ENCODE results near the gene TSPAN5. TPM values are rescaled to one million over a fixed set of nuclear protein-coding genes. Genes with fewer than 3 reads are reported as not detected.

Gene TSPAN5
- total and polyA plus RNA-seq, 2 of the 4 experiments (the other 2 are of a cell fraction): 64.8 to 79.6 TPM

DNA sequence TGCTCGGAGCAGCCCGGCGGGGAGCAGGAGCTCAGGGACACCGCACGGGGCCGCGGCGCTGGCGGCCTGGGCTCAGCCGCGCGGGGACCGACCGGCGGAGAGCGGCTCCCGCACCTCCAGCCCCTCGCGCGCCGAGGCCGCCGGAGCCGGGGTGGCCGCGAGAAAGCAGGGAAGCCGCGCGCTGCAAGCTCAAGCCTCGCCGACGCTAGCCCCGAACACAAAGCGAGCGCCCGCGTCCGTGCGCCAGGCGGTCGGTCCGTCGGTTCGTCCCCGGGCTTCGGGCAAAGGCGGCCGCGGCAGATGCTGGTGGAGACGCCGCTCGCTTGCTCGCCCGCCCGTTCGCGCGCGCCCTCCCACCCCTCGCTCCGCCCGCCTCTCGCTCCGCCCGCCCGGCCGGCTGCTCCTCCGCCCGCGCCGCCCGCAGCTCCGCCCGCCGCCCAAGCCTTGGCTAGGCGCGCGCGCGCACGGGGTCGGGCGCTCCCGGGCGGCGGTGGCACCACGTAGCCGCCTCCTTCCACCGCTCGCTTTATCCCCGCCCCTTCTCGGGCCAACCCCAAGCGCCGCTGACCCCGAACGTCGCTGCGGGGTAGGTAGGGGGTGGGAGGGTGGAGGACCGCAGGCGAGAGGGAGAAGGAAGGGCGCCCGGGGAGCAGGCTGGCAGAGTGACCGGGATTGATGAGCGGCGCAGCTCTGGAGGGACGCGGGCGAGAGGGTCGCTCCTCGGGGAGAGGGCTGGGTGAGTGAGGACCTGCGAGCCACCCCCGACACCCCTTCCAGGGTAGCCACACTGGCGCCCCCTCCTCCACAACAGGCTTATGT is at the start of gene TSPAN5 (continued):
- TF ChIP-seq, protein P1, sequence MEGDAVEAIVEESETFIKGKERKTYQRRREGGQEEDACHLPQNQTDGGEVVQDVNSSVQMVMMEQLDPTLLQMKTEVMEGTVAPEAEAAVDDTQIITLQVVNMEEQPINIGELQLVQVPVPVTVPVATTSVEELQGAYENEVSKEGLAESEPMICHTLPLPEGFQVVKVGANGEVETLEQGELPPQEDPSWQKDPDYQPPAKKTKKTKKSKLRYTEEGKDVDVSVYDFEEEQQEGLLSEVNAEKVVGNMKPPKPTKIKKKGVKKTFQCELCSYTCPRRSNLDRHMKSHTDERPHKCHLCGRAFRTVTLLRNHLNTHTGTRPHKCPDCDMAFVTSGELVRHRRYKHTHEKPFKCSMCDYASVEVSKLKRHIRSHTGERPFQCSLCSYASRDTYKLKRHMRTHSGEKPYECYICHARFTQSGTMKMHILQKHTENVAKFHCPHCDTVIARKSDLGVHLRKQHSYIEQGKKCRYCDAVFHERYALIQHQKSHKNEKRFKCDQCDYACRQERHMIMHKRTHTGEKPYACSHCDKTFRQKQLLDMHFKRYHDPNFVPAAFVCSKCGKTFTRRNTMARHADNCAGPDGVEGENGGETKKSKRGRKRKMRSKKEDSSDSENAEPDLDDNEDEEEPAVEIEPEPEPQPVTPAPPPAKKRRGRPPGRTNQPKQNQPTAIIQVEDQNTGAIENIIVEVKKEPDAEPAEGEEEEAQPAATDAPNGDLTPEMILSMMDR (conservative IDR thresholded peaks at IDR 0.05; ENCODE audit: low read depth, low read length): no peak; the same call in 1 of the 2 replicates
- no peak for TF ChIP-seq FOS (IDR thresholded peaks at IDR 0.05; ENCODE audit: low read depth, low read length)

DNA sequence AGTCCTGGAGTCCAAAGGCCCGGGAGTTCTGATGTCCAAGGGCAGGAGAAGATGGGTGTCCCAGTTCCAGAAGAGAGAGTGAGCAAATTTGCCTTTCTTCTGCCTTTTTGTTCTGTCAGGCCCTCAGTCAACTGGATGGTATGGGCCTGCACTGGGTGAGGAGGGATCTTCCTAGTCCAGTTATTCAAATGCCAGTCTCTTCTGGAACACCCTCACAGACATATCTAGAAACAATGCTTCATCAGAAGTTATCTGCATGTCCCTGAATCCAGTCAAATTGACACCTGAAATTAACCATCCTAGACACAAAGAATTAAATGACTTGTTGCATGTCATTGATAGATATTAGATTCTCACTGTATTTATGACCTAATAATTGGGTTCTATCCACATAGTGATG is 48.5 kb upstream of the TSPAN5 start:
- Histone ChIP-seq H3K79me1 (ENCODE audit: low read depth in 1 of 2, low read length in 2 of 2) (no peaks in the 10 kb centered on the region), H3K9me3 (ENCODE audit: control insufficient read depth, insufficient read depth, low read length) (peaks cover 2% of the 10 kb centered on the region; the same call in 1 of the 2 replicates), H4K91ac (ENCODE audit: insufficient read depth, low read depth, low read length) (no peak overlapping the region), H2AFZ (replicated peaks; ENCODE audit: low read length, poor library complexity) (no peak overlapping the region), H3K4me2 (ENCODE audit: low read depth, low read length) (no peak overlapping the region), H3K4me1 (ENCODE audit: control insufficient read depth, insufficient read depth, low read length) (no peaks in the 10 kb centered on the region), H3K9ac (ENCODE audit: low read depth, low read length) (no peak overlapping the region), H3K14ac (replicated peaks; ENCODE audit: low read depth, low read length) (no peak overlapping the region), H3K23ac (ENCODE audit: low read depth, low read length) (no peak overlapping the region), H3K36me3 (ENCODE audit: control insufficient read depth, insufficient read depth, low read length) (no peaks in the 10 kb centered on the region), H3K4me3 (ENCODE audit: insufficient read depth, low read depth, low read length) (no peak overlapping the region), H3K27ac (ENCODE audit: insufficient read depth, low read length) (no peak overlapping the region), H2AK5ac (ENCODE audit: low read depth, low read length) (no peak overlapping the region), H2AK9ac (replicated peaks; ENCODE audit: low read depth, low read length, poor library complexity) (no peak overlapping the region), H2BK15ac (ENCODE audit: low read depth, low read length) (no peak overlapping the region), H2BK5ac (ENCODE audit: low read depth, low read length, poor library complexity, severe bottlenecking) (no peak overlapping the region), H2BK20ac (ENCODE audit: low read depth, low read length) (no peak overlapping the region), H3K18ac (ENCODE audit: low read depth, low read length) (no peak overlapping the region), H4K5ac (ENCODE audit: low read depth, low read length) (no peak overlapping the region), H4K8ac (ENCODE audit: low read depth in 2 of 2, low read length in 2 of 2) (no peak overlapping the region), H3K9me1 (ENCODE audit: insufficient read depth, low read length) (no peaks in the 10 kb centered on the region), H2BK120ac (ENCODE audit: low read depth, low read length) (no peak overlapping the region), H3K56ac (ENCODE audit: extremely low read depth, insufficient read depth, low read length) (no peak overlapping the region), H4K20me1 (ENCODE audit: insufficient read depth, low read length) (no peaks in the 10 kb centered on the region), H3K27me3 (ENCODE audit: control insufficient read depth, insufficient read depth, low read length) (no peaks in the 10 kb centered on the region; the same call in 1 of the 2 replicates), H3K4ac (ENCODE audit: low read depth, low read length) (no peak overlapping the region)
- DNase-seq (no peak), ATAC-seq (ENCODE audit: low read depth) (no peak)
- in situ Hi-C loops (cut with MboI; ENCODE audit: low sequenced_read_pairs): no loop called here
- ChIA-PET POLR2A (ENCODE audit: unreplicated experiment) (no interaction called here), CTCF (no interaction called here)
- intact Hi-C loops (cut with micrococcal nuclease): no loop called here
- dilution Hi-C loops (cut with HindIII; ENCODE audit: low sequenced_read_pairs, unreplicated experiment): no loop called here
- BruUV-seq (replicated peaks): no TSS peak
- 40% methylated on average over 1 of the region's 1 CpG; no CpG with 5 or more reads in 1 of the 2 experiments for WGBS, 2 experiments (ENCODE audit: extremely low coverage in 2 of 2, insufficient read length in 1 of 2)
- TF ChIP-seq CEBPB (IDR thresholded peaks at IDR 0.05; ENCODE audit: low read depth, low read length) (no peak), FOS (IDR thresholded peaks at IDR 0.05; ENCODE audit: low read depth, low read length) (no peak), MAFK (IDR thresholded peaks at IDR 0.05; ENCODE audit: low read depth, low read length) (no peak), BHLHE40 (IDR thresholded peaks at IDR 0.05; ENCODE audit: low read depth, low read length) (no peak), POLR2A (IDR thresholded peaks at IDR 0.05; ENCODE audit: low read depth, low read length) (no peak), SMC3 (IDR thresholded peaks at IDR 0.05; ENCODE audit: low read depth, low read length) (no peak), MAZ (IDR thresholded peaks at IDR 0.05; ENCODE audit: borderline replicate concordance, low read depth, low read length) (no peak), NFE2L2 (IDR thresholded peaks at IDR 0.05; ENCODE audit: low read depth, low read length) (no peak)
- TF ChIP-seq, protein P1 (conservative IDR thresholded peaks at IDR 0.05; ENCODE audit: low read depth, low read length): no peak
- TF ChIP-seq, protein P2, sequence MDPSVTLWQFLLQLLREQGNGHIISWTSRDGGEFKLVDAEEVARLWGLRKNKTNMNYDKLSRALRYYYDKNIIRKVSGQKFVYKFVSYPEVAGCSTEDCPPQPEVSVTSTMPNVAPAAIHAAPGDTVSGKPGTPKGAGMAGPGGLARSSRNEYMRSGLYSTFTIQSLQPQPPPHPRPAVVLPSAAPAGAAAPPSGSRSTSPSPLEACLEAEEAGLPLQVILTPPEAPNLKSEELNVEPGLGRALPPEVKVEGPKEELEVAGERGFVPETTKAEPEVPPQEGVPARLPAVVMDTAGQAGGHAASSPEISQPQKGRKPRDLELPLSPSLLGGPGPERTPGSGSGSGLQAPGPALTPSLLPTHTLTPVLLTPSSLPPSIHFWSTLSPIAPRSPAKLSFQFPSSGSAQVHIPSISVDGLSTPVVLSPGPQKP (IDR thresholded peaks at IDR 0.05; ENCODE audit: borderline replicate concordance, low read depth, low read length): no peak

All from IMR-90 (cell line).